A673 (cell line): ENCODE measurements around the gene CHTF8.

Source experiments
- EZH2 ChIP-seq: fragments of 200-600 bp; sonication (generic); IDR thresholded peaks from 2 replicates; pipeline ENCODE4 v1.6.1; 2017; ENCODE audit warnings: borderline replicate concordance, low read depth, mild to moderate bottlenecking, mixed read lengths, antibody characterized with exemption, low read length; ENCODE audit not compliant: poor library complexity, severe bottlenecking
- TF ChIP-seq, protein P1 (sequence below): fragments of 300-800, 200-600 bp; sonication (generic); conservative IDR thresholded peaks from 2 replicates; pipeline ENCODE4 v1.5.1; 2017; ENCODE audit warnings: low read depth, mild to moderate bottlenecking, antibody characterized with exemption, low read length, moderate library complexity, mixed read lengths

DNA sequence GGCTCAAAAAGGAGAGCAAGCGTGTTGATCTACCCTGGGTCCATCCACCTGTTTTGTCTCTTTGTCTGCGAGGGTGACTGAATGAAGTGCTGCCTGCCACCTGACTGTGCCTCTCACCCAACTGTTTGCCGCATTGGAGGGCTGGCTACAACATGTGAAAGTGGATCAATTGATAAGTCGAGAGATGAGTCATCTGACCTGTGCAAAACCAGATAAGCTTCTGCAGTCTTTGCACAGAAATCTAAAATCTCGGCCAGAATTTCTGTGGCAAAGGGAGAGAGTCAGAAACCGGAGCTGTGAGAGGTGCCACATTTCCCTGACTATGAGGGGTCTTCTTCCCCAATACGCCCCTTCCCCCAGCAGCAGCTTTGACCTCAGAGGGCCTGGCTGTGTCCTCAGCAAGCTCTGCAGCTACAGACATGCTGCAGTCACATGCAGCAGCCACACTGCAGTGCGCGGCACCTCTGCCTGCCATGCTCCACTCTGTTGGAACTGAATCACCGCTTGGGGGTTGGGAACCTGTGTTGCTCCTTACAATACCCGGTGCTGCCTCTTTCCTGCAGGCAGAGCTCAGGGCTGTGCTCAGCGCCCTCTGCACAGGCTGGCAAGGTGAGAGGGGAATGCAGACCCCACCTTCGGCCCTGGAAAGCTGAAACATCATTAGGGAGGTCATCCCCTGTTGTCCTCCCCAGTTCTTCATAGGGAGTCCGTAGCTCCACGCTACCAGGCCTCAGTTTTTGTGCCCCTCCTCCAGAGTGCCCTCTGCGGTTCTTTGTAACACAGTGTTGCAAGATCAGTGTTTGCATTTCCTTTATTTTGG lies 43.1 kb downstream of the CHTF8 start:
- TF ChIP-seq, protein P1, sequence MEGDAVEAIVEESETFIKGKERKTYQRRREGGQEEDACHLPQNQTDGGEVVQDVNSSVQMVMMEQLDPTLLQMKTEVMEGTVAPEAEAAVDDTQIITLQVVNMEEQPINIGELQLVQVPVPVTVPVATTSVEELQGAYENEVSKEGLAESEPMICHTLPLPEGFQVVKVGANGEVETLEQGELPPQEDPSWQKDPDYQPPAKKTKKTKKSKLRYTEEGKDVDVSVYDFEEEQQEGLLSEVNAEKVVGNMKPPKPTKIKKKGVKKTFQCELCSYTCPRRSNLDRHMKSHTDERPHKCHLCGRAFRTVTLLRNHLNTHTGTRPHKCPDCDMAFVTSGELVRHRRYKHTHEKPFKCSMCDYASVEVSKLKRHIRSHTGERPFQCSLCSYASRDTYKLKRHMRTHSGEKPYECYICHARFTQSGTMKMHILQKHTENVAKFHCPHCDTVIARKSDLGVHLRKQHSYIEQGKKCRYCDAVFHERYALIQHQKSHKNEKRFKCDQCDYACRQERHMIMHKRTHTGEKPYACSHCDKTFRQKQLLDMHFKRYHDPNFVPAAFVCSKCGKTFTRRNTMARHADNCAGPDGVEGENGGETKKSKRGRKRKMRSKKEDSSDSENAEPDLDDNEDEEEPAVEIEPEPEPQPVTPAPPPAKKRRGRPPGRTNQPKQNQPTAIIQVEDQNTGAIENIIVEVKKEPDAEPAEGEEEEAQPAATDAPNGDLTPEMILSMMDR: no peak
- no peak for TF ChIP-seq EZH2
